H9 (cell line): ENCODE measurements around the gene GOLGA6L7. TPM values are rescaled to one million over a fixed set of nuclear protein-coding genes. Genes with fewer than 3 reads are reported as not detected.
"Not testable (repeated sequence)": the region's sequence is repeated elsewhere in the genome, so short reads cannot be mapped to it uniquely, and the experiment has no call there.

ENCODE experiments used
- DNase-seq: peaks from one replicate; pipeline ENCODE4 v3.0.0-alpha.2; 2017
- H2AFZ ChIP-seq: one replicate; pipeline ENCODE4 v1.6.1; 2013; ENCODE audit warnings: mild to moderate bottlenecking, low read length, control low read depth, moderate library complexity
- H2AK5ac ChIP-seq: 2 replicates; pipeline ENCODE4 v1.6.1; 2013; ENCODE audit warnings: low read length, control low read depth, mixed read lengths; ENCODE audit not compliant: insufficient read length
- H2BK120ac ChIP-seq: one replicate; pipeline ENCODE4 v1.6.1; 2013; ENCODE audit warnings: low read depth, mild to moderate bottlenecking, low read length, control low read depth, inconsistent platforms; ENCODE audit not compliant: poor library complexity, severe bottlenecking
- H2BK12ac ChIP-seq: 2 replicates; pipeline ENCODE4 v1.6.1; 2013; ENCODE audit warnings: low read length, control low read depth, mixed read lengths, low read depth; ENCODE audit not compliant: insufficient read length
- H2BK15ac ChIP-seq: 2 replicates; pipeline ENCODE4 v1.6.1; 2013; ENCODE audit warnings: low read depth, low read length, control low read depth
- H2BK20ac ChIP-seq: one replicate; pipeline ENCODE4 v1.6.1; 2013; ENCODE audit warnings: low read depth, mild to moderate bottlenecking, low read length, control low read depth, inconsistent platforms; ENCODE audit not compliant: poor library complexity, severe bottlenecking
- H2BK5ac ChIP-seq: 2 replicates; pipeline ENCODE4 v1.6.1; 2013; ENCODE audit warnings: low read length, control low read depth, mixed read lengths; ENCODE audit not compliant: insufficient read length
- H3K14ac ChIP-seq: 2 replicates; pipeline ENCODE4 v1.6.1; 2013; ENCODE audit warnings: low read length, control low read depth; ENCODE audit not compliant: insufficient read depth
- H3K18ac ChIP-seq: 2 replicates; pipeline ENCODE4 v1.6.1; 2013; ENCODE audit warnings: low read depth, mild to moderate bottlenecking, mixed read lengths, low read length, control low read depth; ENCODE audit not compliant: insufficient read length
- H3K23ac ChIP-seq: 2 replicates; pipeline ENCODE4 v1.6.1; 2013; ENCODE audit warnings: low read length, control low read depth, mixed read lengths, low read depth; ENCODE audit not compliant: insufficient read length
- H3K23me2 ChIP-seq: 2 replicates; pipeline ENCODE4 v1.6.1; 2013; ENCODE audit warnings: low read depth, mild to moderate bottlenecking, mixed read lengths, low read length, control low read depth; ENCODE audit not compliant: insufficient read length, poor library complexity, severe bottlenecking
- H3K27ac ChIP-seq: 2 replicates; pipeline ENCODE4 v1.5.1; 2013; ENCODE audit warnings: low read length, control low read depth, mixed read lengths, low read depth; ENCODE audit not compliant: insufficient read length
- H3K27me3 ChIP-seq: 2 replicates; pipeline ENCODE4 v1.6.1; 2013; ENCODE audit warnings: low read length, control low read depth, inconsistent platforms; ENCODE audit not compliant: insufficient read depth
- H3K4ac ChIP-seq: 2 replicates; pipeline ENCODE4 v1.6.1; 2013; ENCODE audit warnings: low read depth, mild to moderate bottlenecking, control low read depth, inconsistent platforms, low read length, moderate library complexity
- H3K4me1 ChIP-seq: 2 replicates; pipeline ENCODE4 v1.6.1; 2013; ENCODE audit warnings: low read length, control low read depth, inconsistent platforms; ENCODE audit not compliant: insufficient read depth
- H3K4me2 ChIP-seq: 2 replicates; pipeline ENCODE4 v1.6.1; 2013; ENCODE audit warnings: low read length, control low read depth, mixed read lengths; ENCODE audit not compliant: insufficient read length, insufficient read depth
- H3K56ac ChIP-seq: 2 replicates; pipeline ENCODE4 v1.6.1; 2013; ENCODE audit warnings: low read depth, mild to moderate bottlenecking, mixed read lengths, low read length, control low read depth; ENCODE audit not compliant: insufficient read length
- H3K79me1 ChIP-seq: 2 replicates; pipeline ENCODE4 v1.6.1; 2013; ENCODE audit warnings: low read depth, mild to moderate bottlenecking, moderate library complexity, low read length, control low read depth, inconsistent platforms; ENCODE audit not compliant: insufficient read depth, poor library complexity, severe bottlenecking
- H3K79me2 ChIP-seq: 2 replicates; pipeline ENCODE4 v1.6.1; 2013; ENCODE audit warnings: low read length, control low read depth, inconsistent platforms; ENCODE audit not compliant: insufficient read depth
- H3K9ac ChIP-seq: 2 replicates; pipeline ENCODE4 v1.6.1; 2013; ENCODE audit warnings: low read length, control low read depth, mixed read lengths; ENCODE audit not compliant: insufficient read length; ENCODE audit errors: extremely low read depth
- H3K9me3 ChIP-seq: one replicate; pipeline ENCODE4 v1.6.1; 2013; ENCODE audit warnings: low read depth, low read length, inconsistent platforms; ENCODE audit not compliant: control insufficient read depth
- H3T11ph ChIP-seq: one replicate; pipeline ENCODE4 v1.6.1; 2013; ENCODE audit warnings: mild to moderate bottlenecking, low read length, control low read depth, inconsistent platforms
- H4K20me1 ChIP-seq: one replicate; pipeline ENCODE4 v1.6.1; 2013; ENCODE audit not compliant: control insufficient read depth, insufficient read length, insufficient read depth
- H4K5ac ChIP-seq: 2 replicates; pipeline ENCODE4 v1.6.1; 2013; ENCODE audit warnings: low read depth, mild to moderate bottlenecking, mixed read lengths, low read length, control low read depth; ENCODE audit not compliant: insufficient read length
- H4K8ac ChIP-seq: replicated peaks from 2 replicates; pipeline ENCODE4 v1.6.1; 2013; ENCODE audit warnings: low read length, control low read depth, mixed read lengths, low read depth; ENCODE audit not compliant: insufficient read length
- H4K91ac ChIP-seq: 2 replicates; pipeline ENCODE4 v1.6.1; 2013; ENCODE audit warnings: low read depth, mild to moderate bottlenecking, moderate library complexity, mixed read lengths, low read length, control low read depth; ENCODE audit not compliant: insufficient read length
- H3K27ac Mint-ChIP-seq, 3 experiments: 2 replicates in 2 of 3; 3 replicates in 1 of 3; pipeline ENCODE4 v1.8.0; 2020 to 2021; ENCODE audit warnings: mixed read lengths in 3 of 3, mild to moderate bottlenecking in 1 of 3, moderate library complexity in 1 of 3
- H3K27me3 Mint-ChIP-seq: 2 replicates; pipeline ENCODE4 v1.8.0; 2021; ENCODE audit warnings: low read depth, mild to moderate bottlenecking, moderate library complexity, mixed read lengths
- H3K36me3 Mint-ChIP-seq, 3 experiments: 2 replicates in 2 of 3; 3 replicates in 1 of 3; pipeline ENCODE4 v1.8.0; 2020 to 2021; ENCODE audit warnings: low read depth in 3 of 3, mixed read lengths in 3 of 3; ENCODE audit not compliant: insufficient read depth in 1 of 3
- H3K4me1 Mint-ChIP-seq, 2 experiments: 2 replicates each; pipeline ENCODE4 v1.8.0; 2020; ENCODE audit warnings: mixed read lengths in 2 of 2
- H3K4me3 Mint-ChIP-seq, 2 experiments: 2 replicates in 1 of 2; 3 replicates in 1 of 2; pipeline ENCODE4 v1.8.0; 2020 to 2021; ENCODE audit warnings: mild to moderate bottlenecking in 2 of 2, mixed read lengths in 2 of 2, moderate library complexity in 1 of 2
- H3K9me3 Mint-ChIP-seq, 2 experiments: 2 replicates in 1 of 2; 3 replicates in 1 of 2; pipeline ENCODE4 v1.8.0; 2020; ENCODE audit warnings: mild to moderate bottlenecking in 2 of 2, mixed read lengths in 2 of 2, moderate library complexity in 1 of 2
- WGBS: extraction: QIAGEN DNeasy Blood & Tissue Kit; methylation state at CpG from one replicate; pipeline ENCODE4 v1.1.7; 2013; ENCODE audit warnings: missing lambda C conversion rate, low lambda C conversion rate, mixed read lengths; ENCODE audit not compliant: insufficient read length; ENCODE audit errors: extremely low coverage; 5-methylcytosine and 5-hydroxymethylcytosine counted together
- total RNA-seq: library from RNA; stranded (reverse); gene quantifications from 2 replicates; pipeline ENCODE4 v1.2.1, GENCODE V29; 2021
- TF ChIP-seq, protein P1 (sequence below): fragments of 200-600 bp; sonication (generic); conservative IDR thresholded peaks from 3 replicates; pipeline ENCODE4 v1.8.0; 2021; ENCODE audit warnings: antibody characterized with exemption, mild to moderate bottlenecking

The GOLGA6L7 gene
- total RNA-seq, 1 experiment from 2014 or later: not detected

- H2AK5ac ChIP-seq: no peak overlapping the region
- Mint-ChIP-seq H3K9me3 (peaks cover 0 to 8% of the 10 kb centered on the region in 2 experiments; a peak in 3 of 5 replicates), H3K27ac (no peak overlapping the region), H3K27me3 (peaks cover 36% of the 10 kb centered on the region), H3K4me3 (no peak overlapping the region), H3K4me1 (peaks cover 0 to 2% of the 10 kb centered on the region in 2 experiments; a peak in 2 of 4 replicates), H3K36me3 (no peaks in the 10 kb centered on the region; a peak in 1 of 7 replicates)
- H3K4me1 ChIP-seq: no peaks in the 10 kb centered on the region
- no peak overlapping the region for H3K18ac ChIP-seq
- no peak overlapping the region for H3K14ac ChIP-seq
- no peak overlapping the region for H4K5ac ChIP-seq
- no peak for DNase-seq
- no peak overlapping the region for H3K56ac ChIP-seq
- H3K79me2 ChIP-seq: no peaks in the 10 kb centered on the region
- H2BK12ac ChIP-seq: no peak overlapping the region
- no peaks in the 10 kb centered on the region for H3K9me3 ChIP-seq
- no peak overlapping the region for H2BK5ac ChIP-seq
- no peak overlapping the region for H2BK20ac ChIP-seq
- H3K79me1 ChIP-seq: no peaks in the 10 kb centered on the region
- H4K91ac ChIP-seq: no peak overlapping the region
- H3K27me3 ChIP-seq: no peaks in the 10 kb centered on the region
- no CpG with 5 or more reads among the region's 9 CpGs for WGBS
- no peak overlapping the region for H3K27ac ChIP-seq
- H3K23me2 ChIP-seq: no peaks in the 10 kb centered on the region
- no peak overlapping the region for H2BK120ac ChIP-seq
- H3T11ph ChIP-seq: no peak overlapping the region
- H4K20me1 ChIP-seq: no peaks in the 10 kb centered on the region
- H3K9ac ChIP-seq: no peak overlapping the region
- H4K8ac ChIP-seq: no peak overlapping the region
- no peak overlapping the region for H3K4ac ChIP-seq
- H3K23ac ChIP-seq: no peak overlapping the region
- H2AFZ ChIP-seq: no peak overlapping the region
- no peak overlapping the region for H3K4me2 ChIP-seq
- no peak overlapping the region for H2BK15ac ChIP-seq
- TF ChIP-seq, protein P1, sequence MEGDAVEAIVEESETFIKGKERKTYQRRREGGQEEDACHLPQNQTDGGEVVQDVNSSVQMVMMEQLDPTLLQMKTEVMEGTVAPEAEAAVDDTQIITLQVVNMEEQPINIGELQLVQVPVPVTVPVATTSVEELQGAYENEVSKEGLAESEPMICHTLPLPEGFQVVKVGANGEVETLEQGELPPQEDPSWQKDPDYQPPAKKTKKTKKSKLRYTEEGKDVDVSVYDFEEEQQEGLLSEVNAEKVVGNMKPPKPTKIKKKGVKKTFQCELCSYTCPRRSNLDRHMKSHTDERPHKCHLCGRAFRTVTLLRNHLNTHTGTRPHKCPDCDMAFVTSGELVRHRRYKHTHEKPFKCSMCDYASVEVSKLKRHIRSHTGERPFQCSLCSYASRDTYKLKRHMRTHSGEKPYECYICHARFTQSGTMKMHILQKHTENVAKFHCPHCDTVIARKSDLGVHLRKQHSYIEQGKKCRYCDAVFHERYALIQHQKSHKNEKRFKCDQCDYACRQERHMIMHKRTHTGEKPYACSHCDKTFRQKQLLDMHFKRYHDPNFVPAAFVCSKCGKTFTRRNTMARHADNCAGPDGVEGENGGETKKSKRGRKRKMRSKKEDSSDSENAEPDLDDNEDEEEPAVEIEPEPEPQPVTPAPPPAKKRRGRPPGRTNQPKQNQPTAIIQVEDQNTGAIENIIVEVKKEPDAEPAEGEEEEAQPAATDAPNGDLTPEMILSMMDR: no peak
These were observed 20.4 kb upstream of the GOLGA6L7 start for GRCh38 chr15:28868744-28869345.

GRCh38 chr15:28861589-28862293, 13.3 kb upstream of the GOLGA6L7 start:
- H3K4me1 ChIP-seq, H3K56ac ChIP-seq, H3K79me1 ChIP-seq, H2BK12ac ChIP-seq, H4K5ac ChIP-seq, H2AFZ ChIP-seq, H3K4me3 Mint-ChIP-seq, H3K27ac ChIP-seq, H3K18ac ChIP-seq, H4K91ac ChIP-seq, H3K4me1 Mint-ChIP-seq, H3K14ac ChIP-seq, H2BK5ac ChIP-seq, H3T11ph ChIP-seq, H3K4me2 ChIP-seq, H3K9me3 ChIP-seq, H3K27me3 ChIP-seq, H2BK15ac ChIP-seq, H4K8ac ChIP-seq, H3K23ac ChIP-seq, H3K79me2 ChIP-seq, DNase-seq, H3K9ac ChIP-seq, H2BK20ac ChIP-seq, H2BK120ac ChIP-seq, H3K27me3 Mint-ChIP-seq, H4K20me1 ChIP-seq, H3K9me3 Mint-ChIP-seq, H3K4ac ChIP-seq, H3K27ac Mint-ChIP-seq, H3K23me2 ChIP-seq, H2AK5ac ChIP-seq, H3K36me3 Mint-ChIP-seq: not testable (repeated sequence)
- WGBS: no CpG with 5 or more reads among the region's 11 CpGs
